ENCODE measurements around the gene TENM4. TPM values are rescaled to one million over a fixed set of nuclear protein-coding genes. Genes with fewer than 3 reads are reported as not detected.

The TENM4 gene
- polyA plus RNA-seq, 1 donor from 2014 or later = 16.8 TPM

GRCh38 chr11:79390923-79391322, 49.9 kb downstream of the TENM4 start:
- Histone ChIP-seq H2AFZ (ENCODE audit: low read depth, low read length) (no peak overlapping the region), H3K27ac (ENCODE audit: low read length) (no peak overlapping the region), H3F3A (ENCODE audit: insufficient read depth, low read length, poor library complexity, severe bottlenecking) (no peaks in the 10 kb centered on the region), H3K27me3 (ENCODE audit: insufficient read depth, low read depth, low read length) (no peaks in the 10 kb centered on the region), H3K79me2 (replicated peaks; ENCODE audit: insufficient read depth, low read length) (peaks cover 6% of the 10 kb centered on the region), H3K9me2 (ENCODE audit: insufficient read depth, low read length) (no peaks in the 10 kb centered on the region), H3K9ac (ENCODE audit: low read length) (no peak overlapping the region), H3K4me2 (ENCODE audit: low read length) (no peak overlapping the region), H3K36me3 (ENCODE audit: insufficient read depth, low read length) (no peaks in the 10 kb centered on the region), H3K4me3 (ENCODE audit: low read length) (no peak overlapping the region), H4K20me1 (ENCODE audit: insufficient read depth) (no peaks in the 10 kb centered on the region), H3K9me3 (ENCODE audit: low read length) (no peaks in the 10 kb centered on the region)
- TF ChIP-seq, protein P1, sequence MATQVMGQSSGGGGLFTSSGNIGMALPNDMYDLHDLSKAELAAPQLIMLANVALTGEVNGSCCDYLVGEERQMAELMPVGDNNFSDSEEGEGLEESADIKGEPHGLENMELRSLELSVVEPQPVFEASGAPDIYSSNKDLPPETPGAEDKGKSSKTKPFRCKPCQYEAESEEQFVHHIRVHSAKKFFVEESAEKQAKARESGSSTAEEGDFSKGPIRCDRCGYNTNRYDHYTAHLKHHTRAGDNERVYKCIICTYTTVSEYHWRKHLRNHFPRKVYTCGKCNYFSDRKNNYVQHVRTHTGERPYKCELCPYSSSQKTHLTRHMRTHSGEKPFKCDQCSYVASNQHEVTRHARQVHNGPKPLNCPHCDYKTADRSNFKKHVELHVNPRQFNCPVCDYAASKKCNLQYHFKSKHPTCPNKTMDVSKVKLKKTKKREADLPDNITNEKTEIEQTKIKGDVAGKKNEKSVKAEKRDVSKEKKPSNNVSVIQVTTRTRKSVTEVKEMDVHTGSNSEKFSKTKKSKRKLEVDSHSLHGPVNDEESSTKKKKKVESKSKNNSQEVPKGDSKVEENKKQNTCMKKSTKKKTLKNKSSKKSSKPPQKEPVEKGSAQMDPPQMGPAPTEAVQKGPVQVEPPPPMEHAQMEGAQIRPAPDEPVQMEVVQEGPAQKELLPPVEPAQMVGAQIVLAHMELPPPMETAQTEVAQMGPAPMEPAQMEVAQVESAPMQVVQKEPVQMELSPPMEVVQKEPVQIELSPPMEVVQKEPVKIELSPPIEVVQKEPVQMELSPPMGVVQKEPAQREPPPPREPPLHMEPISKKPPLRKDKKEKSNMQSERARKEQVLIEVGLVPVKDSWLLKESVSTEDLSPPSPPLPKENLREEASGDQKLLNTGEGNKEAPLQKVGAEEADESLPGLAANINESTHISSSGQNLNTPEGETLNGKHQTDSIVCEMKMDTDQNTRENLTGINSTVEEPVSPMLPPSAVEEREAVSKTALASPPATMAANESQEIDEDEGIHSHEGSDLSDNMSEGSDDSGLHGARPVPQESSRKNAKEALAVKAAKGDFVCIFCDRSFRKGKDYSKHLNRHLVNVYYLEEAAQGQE (IDR thresholded peaks at IDR 0.05; ENCODE audit: borderline replicate concordance) = no peak
- TF ChIP-seq POLR2AphosphoS5 (IDR thresholded peaks at IDR 0.05) = no peak
- no peak for TF ChIP-seq TAF1 (IDR thresholded peaks at IDR 0.05; ENCODE audit: low read depth)
- TF ChIP-seq MXI1 (conservative IDR thresholded peaks at IDR 0.05; ENCODE audit: poor library complexity, severe bottlenecking) = no peak
- TF ChIP-seq SMC3 (conservative IDR thresholded peaks at IDR 0.05; ENCODE audit: poor library complexity) = no peak
- no peak for TF ChIP-seq RAD21 (conservative IDR thresholded peaks at IDR 0.05)
- no peak for TF ChIP-seq EP300 (conservative IDR thresholded peaks at IDR 0.05; ENCODE audit: poor library complexity, severe bottlenecking)
- no peak for TF ChIP-seq EZH2 (IDR thresholded peaks at IDR 0.05; ENCODE audit: borderline replicate concordance, insufficient read depth, low read length, poor library complexity, severe bottlenecking)

- H3K9me2 ChIP-seq (ENCODE audit: insufficient read depth, low read length) = no peaks in the 10 kb centered on the region
- no peak overlapping the region for H3K27ac ChIP-seq (ENCODE audit: low read length)
- H3K9me3 ChIP-seq (ENCODE audit: low read length) = no peaks in the 10 kb centered on the region
- H3K36me3 ChIP-seq (ENCODE audit: insufficient read depth, low read length) = no peaks in the 10 kb centered on the region
- H3K4me2 ChIP-seq (ENCODE audit: low read length) = no peak overlapping the region
- H3K27me3 ChIP-seq (ENCODE audit: insufficient read depth, low read depth, low read length) = no peaks in the 10 kb centered on the region
- H3K79me2 ChIP-seq (replicated peaks; ENCODE audit: insufficient read depth, low read length) = peaks cover 8% of the 10 kb centered on the region
- no peaks in the 10 kb centered on the region for H3F3A ChIP-seq (ENCODE audit: insufficient read depth, low read length, poor library complexity, severe bottlenecking)
- H2AFZ ChIP-seq (ENCODE audit: low read depth, low read length) = no peak overlapping the region
- no peak overlapping the region for H3K9ac ChIP-seq (ENCODE audit: low read length)
- H3K4me3 ChIP-seq (ENCODE audit: low read length) = no peak overlapping the region
- TF ChIP-seq TAF1 (IDR thresholded peaks at IDR 0.05; ENCODE audit: low read depth) (no peak), SMC3 (conservative IDR thresholded peaks at IDR 0.05; ENCODE audit: poor library complexity) (no peak), MXI1 (conservative IDR thresholded peaks at IDR 0.05; ENCODE audit: poor library complexity, severe bottlenecking) (no peak), CTCF (IDR thresholded peaks at IDR 0.05; ENCODE audit: poor library complexity, severe bottlenecking) (no peak), EP300 (conservative IDR thresholded peaks at IDR 0.05; ENCODE audit: poor library complexity, severe bottlenecking) (no peak), EZH2 (IDR thresholded peaks at IDR 0.05; ENCODE audit: borderline replicate concordance, insufficient read depth, low read length, poor library complexity, severe bottlenecking) (no peak), POLR2AphosphoS5 (IDR thresholded peaks at IDR 0.05) (no peak), RAD21 (conservative IDR thresholded peaks at IDR 0.05) (no peak)
- TF ChIP-seq, protein P1 (IDR thresholded peaks at IDR 0.05; ENCODE audit: borderline replicate concordance) = no peak
- no peaks in the 10 kb centered on the region for H4K20me1 ChIP-seq (ENCODE audit: insufficient read depth)
Measured at GRCh38 chr11:79390477-79390876, 50.4 kb downstream of the TENM4 start.
